ENCODE measurements around the gene NDUFAB1. TPM values are rescaled to one million over a fixed set of nuclear protein-coding genes. Genes with fewer than 3 reads are reported as not detected.

The NDUFAB1 gene
- total RNA-seq, 4 donors from 2014 or later = 166 to 400 (median 323) TPM

- DNase-seq = no peak
- intact Hi-C loops (cut with DNase I; ENCODE audit: low total_unique reads) = no loop called here
- H3K4me3 ChIP-seq = no peak overlapping the region
- peaks cover 19 to 28% of the 10 kb centered on the region in 2 donors for H3K4me1 ChIP-seq
- H3K9me3 ChIP-seq = no peaks in the 10 kb centered on the region
- peaks cover 0 to 91% of the 10 kb centered on the region in 2 donors for H3K36me3 ChIP-seq
- ATAC-seq = no peak
- no peaks in the 10 kb centered on the region for H3K27me3 ChIP-seq
- peak overlapping the region in 3 of 4 donors; percentile 6 to 74 (median 59) for H3K27ac ChIP-seq
- in situ Hi-C loops (cut with MboI; ENCODE audit: low sequenced_read_pairs in 4 of 4) = no loop called here
- TF ChIP-seq CTCF (IDR thresholded peaks at IDR 0.05 in 4 of 5, conservative IDR thresholded peaks at IDR 0.05 in 1 of 5) (no peak), POLR2A (IDR thresholded peaks at IDR 0.05) (no peak)
These were observed 25.0 kb downstream of the NDUFAB1 start for GRCh38 chr16:23570992-23571632.

DNA sequence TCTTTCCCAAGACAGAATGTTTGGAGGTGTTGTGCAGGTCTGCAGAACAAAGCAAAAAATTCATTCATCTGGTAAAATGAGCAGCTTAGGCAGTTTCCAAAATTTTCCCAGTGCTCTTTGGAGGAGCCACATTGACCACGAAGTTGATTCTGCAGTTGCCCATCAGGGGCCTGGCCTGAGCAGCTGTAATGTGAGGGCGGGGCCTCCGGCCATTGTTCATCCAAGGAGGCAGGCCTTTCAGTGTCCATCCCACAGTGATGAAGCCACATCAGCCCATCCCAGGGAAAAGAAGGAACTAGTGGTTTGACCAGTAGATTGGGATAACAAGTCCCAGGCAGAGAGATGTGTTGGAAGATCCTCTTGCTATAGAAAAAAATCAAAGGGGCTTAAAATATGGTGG lies 28.5 kb downstream of the NDUFAB1 start:
- ATAC-seq (no peak), DNase-seq (no peak)
- TF ChIP-seq CTCF (IDR thresholded peaks at IDR 0.05 in 4 of 5, conservative IDR thresholded peaks at IDR 0.05 in 1 of 5) = no peak
- TF ChIP-seq POLR2A (IDR thresholded peaks at IDR 0.05) = no peak
- Histone ChIP-seq H3K27ac (peak overlapping the region; percentile 89 to 98 (median 96)), H3K36me3 (peaks cover 0 to 90% of the 10 kb centered on the region in 2 donors), H3K4me3 (no peak overlapping the region), H3K9me3 (no peaks in the 10 kb centered on the region), H3K4me1 (peaks cover 42 to 43% of the 10 kb centered on the region in 2 donors), H3K27me3 (no peaks in the 10 kb centered on the region)
- intact Hi-C loops (cut with DNase I; ENCODE audit: low total_unique reads) = no loop called here
- in situ Hi-C loops (cut with MboI; ENCODE audit: low sequenced_read_pairs in 4 of 4) = no loop called here

GRCh38 chr16:23566724-23567123 lies 29.4 kb downstream of the NDUFAB1 start:
- intact Hi-C loops (cut with DNase I; ENCODE audit: low total_unique reads) = no loop called here
- Histone ChIP-seq H3K4me1 (peaks cover 47 to 48% of the 10 kb centered on the region in 2 donors), H3K36me3 (peaks cover 0 to 91% of the 10 kb centered on the region in 2 donors), H3K4me3 (no peak overlapping the region), H3K27ac (peak overlapping the region; percentile 89 to 98 (median 96)), H3K9me3 (no peaks in the 10 kb centered on the region), H3K27me3 (no peaks in the 10 kb centered on the region)
- in situ Hi-C loops (cut with MboI; ENCODE audit: low sequenced_read_pairs in 4 of 4) = no loop called here
- TF ChIP-seq POLR2A (IDR thresholded peaks at IDR 0.05) (no peak), CTCF (IDR thresholded peaks at IDR 0.05 in 4 of 5, conservative IDR thresholded peaks at IDR 0.05 in 1 of 5) (no peak)
- DNase-seq (no peak), ATAC-seq (no peak)

DNA sequence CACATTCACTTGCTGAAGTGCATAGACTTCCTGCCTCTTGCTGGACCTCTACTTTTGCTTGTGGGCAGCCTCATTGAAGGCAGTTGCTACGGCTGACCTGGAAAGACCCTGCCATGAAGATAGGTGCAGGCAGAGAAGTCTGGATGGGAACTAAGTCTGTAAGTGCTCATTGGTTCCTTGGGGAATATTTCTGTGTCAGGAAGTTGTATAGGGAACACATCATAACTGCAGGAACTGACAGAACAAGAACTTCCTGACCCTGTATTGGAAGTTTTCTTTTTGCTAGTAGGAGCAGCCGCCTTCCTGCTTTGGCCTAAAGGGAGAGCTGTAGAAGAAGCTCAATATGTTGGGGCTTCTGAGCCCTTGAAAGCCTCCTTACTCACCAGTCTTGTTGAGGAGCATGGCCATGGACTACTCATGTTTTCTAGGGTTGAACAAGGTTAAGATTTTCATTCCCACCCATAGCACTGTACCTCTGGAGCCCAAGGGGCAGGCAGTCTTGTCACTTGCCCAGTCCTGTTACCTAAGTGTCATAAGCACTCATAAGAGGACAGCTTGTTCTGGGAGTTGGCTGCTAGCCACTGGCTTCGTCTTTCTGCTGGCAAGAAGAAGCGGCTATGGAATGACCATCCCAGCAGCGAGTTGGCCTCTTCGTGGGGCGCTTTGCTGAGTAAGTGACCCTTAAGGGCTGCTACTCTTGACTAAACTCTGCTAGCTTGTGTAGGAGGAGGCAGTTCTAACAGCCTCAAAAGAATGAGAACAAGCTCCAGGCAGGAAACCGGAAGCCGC lies 31.3 kb downstream of the NDUFAB1 start:
- intact Hi-C loops (cut with DNase I; ENCODE audit: low total_unique reads) (no loop called here), in situ Hi-C loops (cut with MboI; ENCODE audit: low sequenced_read_pairs in 4 of 4) (no loop called here)
- no peaks in the 10 kb centered on the region for H3K27me3 ChIP-seq
- peaks cover 0 to 91% of the 10 kb centered on the region in 2 donors for H3K36me3 ChIP-seq
- H3K4me3 ChIP-seq = peak overlapping the region in 2 of 4 donors; percentile 5 to 22
- TF ChIP-seq POLR2A (IDR thresholded peaks at IDR 0.05) = no peak
- no peak for TF ChIP-seq CTCF (IDR thresholded peaks at IDR 0.05 in 4 of 5, conservative IDR thresholded peaks at IDR 0.05 in 1 of 5)
- ATAC-seq (peak; percentile 88 to 89), DNase-seq (peak; percentile 93 to 99)
- peaks cover 64 to 67% of the 10 kb centered on the region in 2 donors for H3K4me1 ChIP-seq
- no peaks in the 10 kb centered on the region for H3K9me3 ChIP-seq
- peak overlapping the region; percentile 89 to 98 (median 96) for H3K27ac ChIP-seq

All from gastrocnemius medialis (tissue), 4 donors.